ENCODE results near the gene QRFP.

- TF ChIP-seq POLR2A (IDR thresholded peaks at IDR 0.05; ENCODE audit: low read depth, low read length) (no peak), POLR2AphosphoS5 (IDR thresholded peaks at IDR 0.05; ENCODE audit: low read depth, low read length) (no peak)
Measured at GRCh38 chr9:130869250-130869649, 27.4 kb downstream of the QRFP start.

All from GM12891 (cell line).